Adrenal gland (tissue), 12 donors: ENCODE measurements around the gene HSF2BP. TPM values are rescaled to one million over a fixed set of nuclear protein-coding genes. Genes with fewer than 3 reads are reported as not detected.

Experiments used
- DNase-seq, 7 donors: peaks; one replicate each; pipeline ENCODE4 v3.0.0-alpha.2; 2019 to 2020
- H3K27ac ChIP-seq, 5 donors: fragments of 200-600 bp; sonication (generic) in 4 of 5; 1 replicate in 3 of 5; 2 replicates in 2 of 5; pipeline versions ENCODE4 v1.5.1 to v1.8.0; 2016 to 2020; ENCODE audit warnings: mild to moderate bottlenecking in 1 of 5
- H3K27me3 ChIP-seq: fragments of 200-600 bp; 2 replicates; pipeline ENCODE4 v1.8.0; 2021
- H3K36me3 ChIP-seq, 2 donors: fragments of 200-600 bp; replicated peaks in 1 of 2; 1 replicate in 1 of 2; 2 replicates in 1 of 2; pipeline versions ENCODE4 v1.5.1 to v1.8.0; 2018 to 2022
- H3K4me1 ChIP-seq, 2 donors: fragments of 200-600 bp; replicated peaks in 1 of 2; 1 replicate in 1 of 2; 2 replicates in 1 of 2; pipeline versions ENCODE4 v1.5.1 to v1.8.0; 2018 to 2021
- H3K4me3 ChIP-seq, 4 donors: fragments of 200-600 bp; sonication (generic) in 3 of 4; one replicate each; pipeline ENCODE4 v1.5.1; 2016 to 2018
- H3K9me3 ChIP-seq, 3 donors: fragments of 200-600 bp; sonication (generic) in 1 of 3; replicated peaks in 1 of 3; 1 replicate in 2 of 3; 2 replicates in 1 of 3; pipeline versions ENCODE4 v1.5.1 to v1.8.0; 2016 to 2021
- CTCF ChIP-seq, 6 experiments: fragments of 450-650 bp in 4 of 6; fragments of 200-600 bp in 2 of 6; sonication (generic) in 1 of 6; IDR thresholded peaks; 1 replicate in 5 of 6; 2 replicates in 1 of 6; pipeline versions ENCODE4 v1.5.1 to v1.8.0; 2016 to 2021; ENCODE audit warnings: antibody characterized with exemption in 6 of 6, mild to moderate bottlenecking in 2 of 6, moderate library complexity in 1 of 6
- POLR2A ChIP-seq, 2 donors: fragments of 450-650 bp; IDR thresholded peaks; one replicate each; pipeline ENCODE4 v1.6.1; 2017; ENCODE audit warnings: antibody characterized with exemption in 2 of 2, mild to moderate bottlenecking in 2 of 2, moderate library complexity in 1 of 2
- WGBS, 4 donors: extraction: QIAGEN DNeasy Blood & Tissue Kit in 2 of 4; methylation state at CpG; one replicate each; pipeline versions ENCODE4 v1.1.5 to v1.1.7; 2013 to 2017; 5-methylcytosine and 5-hydroxymethylcytosine counted together
- intact Hi-C, 2 donors: fragments of 100-400 bp; cut with DNase I; formaldehyde crosslinking; loops; one replicate each; pipeline versions ENCODE4 v1.14.1 to v1.15.0; 2022 to 2023
- polyA plus RNA-seq, 3 donors: library from polyadenylated mRNA; stranded (reverse); fragments of 200-250 nt in 2 of 3; fragments of 350-450 nt in 1 of 3; fragmentation: Illumina TruSeq in 1 of 3; extraction: RNeasy Lipid Tissue Mini Kit (QIAGEN cat#74804) in 1 of 3; gene quantifications; one replicate each; pipeline ENCODE4 v1.2.3, GENCODE V29; 2013 to 2014
- total RNA-seq, 9 donors: library from RNA; depleted of rRNA in 4 of 9; stranded (reverse); fragments of >200 nt in 4 of 9; fragments of 120-200 nt in 1 of 9; fragmentation: NEBNext Ultra II Directional in 1 of 9; extraction: Animal tissue kit (Norgen Biotek cat#: 25700) in 1 of 9; gene quantifications; one replicate each; pipeline versions ENCODE4 v1.1.0 to v1.2.4, GENCODE V29; 2013 to 2023
- donor health status: healthy with polysubstance abuse.
- donor health status: Bipolar disorder and iron deficiency.
- donor health status: DM: yes; HTN: yes; CAD: no.
- donor health status: DM: no; HTN: no; CAD: no.
- donor health status: DM: no; HTN: no; CAD: no.
- donor health status: DM: yes; HTN: yes; CAD: no.

HSF2BP gene
- total and polyA plus RNA-seq, 12 donors: 0.23 to 1.5 (median 0.42) TPM; not detected in 2

- Histone ChIP-seq H3K4me1 (peaks cover 12% of the 10 kb centered on the region in 2 donors), H3K27ac (no peak overlapping the region), H3K4me3 (no peak overlapping the region), H3K9me3 (no peaks in the 10 kb centered on the region), H3K27me3 (no peaks in the 10 kb centered on the region), H3K36me3 (no peaks in the 10 kb centered on the region)
- DNase-seq: no peak
- intact Hi-C loops: no loop called here
- 80 to 95% (median 93%) methylated on average over 2 of the region's 2 CpGs for WGBS, 4 donors
- no peak for TF ChIP-seq POLR2A (IDR thresholded peaks at IDR 0.05)
- TF ChIP-seq CTCF (IDR thresholded peaks at IDR 0.05): no peak
Measured at GRCh38 chr21:43591571-43591970, 67.7 kb downstream of the HSF2BP start.

GRCh38 chr21:43590194-43590593 is 69.1 kb downstream of the HSF2BP start:
- Histone ChIP-seq H3K4me1 (peaks cover 17 to 18% of the 10 kb centered on the region in 2 donors), H3K9me3 (no peaks in the 10 kb centered on the region), H3K27ac (no peak overlapping the region), H3K4me3 (no peak overlapping the region), H3K36me3 (no peaks in the 10 kb centered on the region), H3K27me3 (no peaks in the 10 kb centered on the region)
- 88 to 95% (median 91%) methylated on average over 2 of the region's 2 CpGs for WGBS, 4 donors
- no peak for TF ChIP-seq POLR2A (IDR thresholded peaks at IDR 0.05)
- no peak for TF ChIP-seq CTCF (IDR thresholded peaks at IDR 0.05)
- intact Hi-C loops: no loop called here
- no peak for DNase-seq

- no peak for TF ChIP-seq POLR2A (IDR thresholded peaks at IDR 0.05)
- no peak for TF ChIP-seq CTCF (IDR thresholded peaks at IDR 0.05)
Measured at GRCh38 chr21:43588957-43589356, 70.3 kb downstream of the HSF2BP start.

GRCh38 chr21:43585924-43586413 is 73.3 kb downstream of the HSF2BP start:
- no peaks in the 10 kb centered on the region for H3K27me3 ChIP-seq
- TF ChIP-seq POLR2A (IDR thresholded peaks at IDR 0.05) (peak in 1 of 2 donors; percentile 39), CTCF (IDR thresholded peaks at IDR 0.05) (no peak)
- no peaks in the 10 kb centered on the region for H3K36me3 ChIP-seq
- H3K9me3 ChIP-seq: no peaks in the 10 kb centered on the region
- peak; percentile 56 to 93 (median 89) for DNase-seq
- H3K27ac ChIP-seq: peak overlapping the region in 4 of 5 donors; percentile 55 to 81 (median 64)
- no peak overlapping the region for H3K4me3 ChIP-seq
- WGBS, 4 donors: 12 to 15% (median 14%) methylated on average over 9 of the region's 9 CpGs
- peaks cover 18% of the 10 kb centered on the region in 2 donors for H3K4me1 ChIP-seq
- intact Hi-C loops: no loop called here

More at GRCh38 chr21:43588957-43589356, 70.3 kb downstream of the HSF2BP start:
- no peak overlapping the region for H3K4me3 ChIP-seq
- H3K27ac ChIP-seq: no peak overlapping the region
- DNase-seq: no peak
- H3K4me1 ChIP-seq: peaks cover 18% of the 10 kb centered on the region in 2 donors
- intact Hi-C loops: no loop called here
- no peaks in the 10 kb centered on the region for H3K9me3 ChIP-seq
- H3K36me3 ChIP-seq: no peaks in the 10 kb centered on the region
- WGBS, 4 donors: 54 to 76% (median 75%) methylated on average over 1 of the region's 1 CpG
- H3K27me3 ChIP-seq: no peaks in the 10 kb centered on the region
